GM13977 (cell line): ENCODE data around the gene DAP.
A peak's percentile ranks its signal among the peaks of the same experiment; 100 is the strongest.

Experiments used
- DNase-seq: peaks from one replicate; pipeline ENCODE4 v3.0.0; 2012; ENCODE audit warnings: low spot score
- CTCF ChIP-seq: IDR thresholded peaks from 2 replicates; pipeline ENCODE4 v1.5.1; 2012; ENCODE audit warnings: mild to moderate bottlenecking, control low read depth; ENCODE audit not compliant: insufficient read depth; ENCODE audit errors: extremely low read depth, missing control alignments
- in situ Hi-C: fragments of 300-500 bp; cut with MboI; formaldehyde crosslinking; loops from one replicate; pipeline ENCODE4 v1.12.0; 2022; ENCODE audit warnings: low sequenced_read_pairs, low pct_unique_long_range_greater_than_20kb, mixed read lengths, inconsistent platforms; ENCODE audit not compliant: unreplicated experiment

Gene DAP

GRCh38 chr5:10730043-10730351 is 31.0 kb downstream of the DAP start:
- DNase-seq: no peak
- in situ Hi-C loops: no loop called here
- TF ChIP-seq CTCF: no peak

GRCh38 chr5:10729320-10730042 is 31.6 kb downstream of the DAP start:
- in situ Hi-C loops: no loop called here
- no peak for DNase-seq
- TF ChIP-seq CTCF: no peak

GRCh38 chr5:10728679-10729078 is 32.4 kb downstream of the DAP start:
- no peak for DNase-seq
- in situ Hi-C loops: no loop called here
- no peak for TF ChIP-seq CTCF

- in situ Hi-C loops: no loop called here
- TF ChIP-seq CTCF: no peak
- DNase-seq: no peak
Measured at GRCh38 chr5:10727861-10728260, 33.2 kb downstream of the DAP start.

GRCh38 chr5:10726913-10727517 is 34.0 kb downstream of the DAP start:
- in situ Hi-C loops: no loop called here
- no peak for TF ChIP-seq CTCF
- DNase-seq: peak; percentile 35

- TF ChIP-seq CTCF: no peak
- DNase-seq: no peak
- in situ Hi-C loops: no loop called here
Measured at GRCh38 chr5:10726179-10726912, 34.7 kb downstream of the DAP start.
